ENCODE measurements around the gene HELZ. TPM values are rescaled to one million over a fixed set of nuclear protein-coding genes. Genes with fewer than 3 reads are reported as not detected.

The HELZ gene
- total and polyA plus RNA-seq, 2 of the 8 experiments (the other 6 are each of a cell fraction or from before 2014, with no cell fraction given), result 10.0 to 48.7 TPM

- Histone ChIP-seq H3K27me3 (replicated peaks in 1 of 4; ENCODE audit: control insufficient read depth in 3 of 4, extremely low read depth in 1 of 4, insufficient read depth in 3 of 4, low read length in 3 of 4) (no peaks in the 10 kb centered on the region; a peak in 1 of 7 replicates), H3K23me2 (ENCODE audit: low read depth, low read length) (peaks cover 2% of the 10 kb centered on the region; the same call in 1 of the 2 replicates), H2BK5ac (ENCODE audit: low read depth, low read length) (no peak overlapping the region), H4K8ac (ENCODE audit: extremely low read depth, insufficient read depth, low read length) (peak overlapping the region; percentile 31; the same call in 1 of the 2 replicates), H3K79me1 (ENCODE audit: low read depth, low read length) (no peaks in the 10 kb centered on the region), H3K9ac (replicated peaks in 1 of 4; ENCODE audit: extremely low read depth in 1 of 4, low read depth in 3 of 4, low read length in 3 of 4) (no peak overlapping the region), H2BK15ac (ENCODE audit: low read length) (no peak overlapping the region), H3K4ac (replicated peaks; ENCODE audit: insufficient read length, low read depth, low read length) (no peak overlapping the region), H3K23ac (ENCODE audit: insufficient read length) (no peak overlapping the region), H3K56ac (replicated peaks; ENCODE audit: insufficient read length, low read depth, low read length) (no peak overlapping the region), H2BK120ac (replicated peaks; ENCODE audit: low read depth, low read length) (no peak overlapping the region), H4K5ac (ENCODE audit: insufficient read length, low read depth, low read length) (no peak overlapping the region), H3K36me3 (ENCODE audit: control insufficient read depth in 2 of 4, insufficient read depth in 4 of 4, low read length in 3 of 4) (no peaks in the 10 kb centered on the region), H3K4me3 (ENCODE audit: extremely low read depth in 1 of 4, insufficient read depth in 2 of 4, low read depth in 3 of 4, low read length in 4 of 4) (no peak overlapping the region), H4K20me1 (replicated peaks in 1 of 2; ENCODE audit: control insufficient read depth in 1 of 2, insufficient read depth in 2 of 2, low read length in 2 of 2) (no peaks in the 10 kb centered on the region), H3K79me2 (ENCODE audit: control insufficient read depth in 1 of 2, insufficient read depth in 2 of 2, low read length in 2 of 2) (no peaks in the 10 kb centered on the region), H2BK20ac (ENCODE audit: low read length) (no peak overlapping the region), H2AFZ (ENCODE audit: low read length) (no peak overlapping the region), H3K27ac (ENCODE audit: low read depth, low read length) (no peak overlapping the region; the same call in 1 of the 2 replicates), H2BK12ac (ENCODE audit: low read depth, low read length) (peak overlapping the region; percentile 69; the same call in 1 of the 2 replicates), H3K9me3 (ENCODE audit: insufficient read depth in 2 of 2, low read depth in 1 of 2, low read length in 1 of 2) (peaks cover 2 to 7% of the 10 kb centered on the region in 2 experiments; a peak in 2 of 4 replicates), H3K4me2 (ENCODE audit: insufficient read depth in 1 of 2, low read depth in 2 of 2, low read length in 2 of 2) (no peak overlapping the region), H4K91ac (replicated peaks; ENCODE audit: insufficient read length, low read length) (no peak overlapping the region), H2AK5ac (ENCODE audit: low read depth, low read length) (no peak overlapping the region), H3K4me1 (replicated peaks in 1 of 4; ENCODE audit: control insufficient read depth in 3 of 4, insufficient read depth in 4 of 4, low read length in 3 of 4) (no peaks in the 10 kb centered on the region), H3K18ac (ENCODE audit: extremely low read depth, low read length) (no peak overlapping the region), H3K14ac (ENCODE audit: insufficient read length) (no peak overlapping the region)
- no peak for FAIRE-seq
- CTCF ChIA-PET (ENCODE audit: partially characterized antibody), result interaction anchor here (0.8 kb wide), 1 partner anchor 327 kb away, joined by 3 read pairs; no protein-coding TSS in a partner anchor
- POLR2A ChIA-PET (ENCODE audit: partially characterized antibody), result no interaction called here
- 96% methylated on average over 19 of the region's 19 CpGs; no CpG with 5 or more reads in 1 of the 2 experiments for WGBS, 2 experiments (ENCODE audit: extremely low coverage in 1 of 2, insufficient coverage in 1 of 2, insufficient read length in 1 of 2, insufficient replicate concordance in 2 of 2, low coverage in 1 of 2, low lambda C conversion rate in 2 of 2, missing lambda C conversion rate in 1 of 2)
- DNase-seq (ENCODE audit: low read depth in 1 of 2, low spot score in 2 of 2), result no peak
- TF ChIP-seq POLR2A (IDR thresholded peaks at IDR 0.05; ENCODE audit: control extremely low read depth in 1 of 2, low read depth in 2 of 2, low read length in 2 of 2), result no peak
- no peak for TF ChIP-seq JUN (IDR thresholded peaks at IDR 0.05; ENCODE audit: low read depth, low read length)
- TF ChIP-seq USF2 (IDR thresholded peaks at IDR 0.05; ENCODE audit: low read length), result no peak
- TF ChIP-seq NANOG (IDR thresholded peaks at IDR 0.05; ENCODE audit: insufficient read depth, low read depth, low read length, poor library complexity, severe bottlenecking), result no peak
- no peak for TF ChIP-seq SIX5 (IDR thresholded peaks at IDR 0.05; ENCODE audit: low read depth, low read length)
- TF ChIP-seq SP1 (IDR thresholded peaks at IDR 0.05; ENCODE audit: low read depth, low read length), result no peak
- TF ChIP-seq RBBP5 (IDR thresholded peaks at IDR 0.05; ENCODE audit: borderline replicate concordance, low read depth, low read length), result no peak
- TF ChIP-seq BACH1 (IDR thresholded peaks at IDR 0.05; ENCODE audit: low read length), result no peak
- TF ChIP-seq CHD1 (IDR thresholded peaks at IDR 0.05; ENCODE audit: low read depth, low read length), result no peak
- no peak for TF ChIP-seq ATF2 (IDR thresholded peaks at IDR 0.05; ENCODE audit: low read length)
- TF ChIP-seq EGR1 (IDR thresholded peaks at IDR 0.05; ENCODE audit: borderline replicate concordance, low read depth, low read length), result no peak
Measured at GRCh38 chr17:67054011-67054591, 190.9 kb downstream of the HELZ start.
